ENCODE results near the gene FAM240B. TPM values are rescaled to one million over a fixed set of nuclear protein-coding genes. Genes with fewer than 3 reads are reported as not detected.

The FAM240B gene
- total and polyA plus RNA-seq, 2 experiments from 2014 or later, result not detected

GRCh38 chr9:38737246-38737645 lies 17.3 kb upstream of the FAM240B start (continued):
- TF ChIP-seq ETS1 (IDR thresholded peaks at IDR 0.05) (no peak), POLR2AphosphoS5 (IDR thresholded peaks at IDR 0.05; ENCODE audit: low read depth) (no peak), JUNB (IDR thresholded peaks at IDR 0.05; ENCODE audit: unreplicated experiment) (no peak), EZH2 (IDR thresholded peaks at IDR 0.05; ENCODE audit: low read depth, unreplicated experiment) (no peak), ZNF331 (CRISPR knock-in tag; IDR thresholded peaks at IDR 0.05; ENCODE audit: low read depth) (no peak)

- peaks cover 8% of the 10 kb centered on the region; the same call in 2 of the 3 replicates for H3K9me3 Mint-ChIP-seq
- Histone ChIP-seq H3K36me3 (ENCODE audit: insufficient read depth) (no peaks in the 10 kb centered on the region), H3K9me2 (ENCODE audit: insufficient read depth) (0 out of 2 replicates have a peak, but pooled peaks cover 4% of the 10 kb centered on the region), H3K27ac (ENCODE audit: low read depth) (no peak overlapping the region), H4K20me1 (replicated peaks; ENCODE audit: insufficient read depth) (no peaks in the 10 kb centered on the region), H3K27me3 (ENCODE audit: insufficient read depth) (no peaks in the 10 kb centered on the region), H3K79me2 (replicated peaks; ENCODE audit: insufficient read depth) (no peaks in the 10 kb centered on the region), H2AFZ (no peak overlapping the region), H3K4me2 (no peak overlapping the region), H3F3A (replicated peaks; ENCODE audit: low read depth) (no peaks in the 10 kb centered on the region), H3K4me1 (ENCODE audit: insufficient read depth) (no peaks in the 10 kb centered on the region), H3K4me3 (no peak overlapping the region)
- no peaks in the 10 kb centered on the region for H3K4me1 Mint-ChIP-seq
- ATAC-seq (no peak), DNase-seq (ENCODE audit: low spot score) (no peak)
- H3K4me3 Mint-ChIP-seq, result no peak overlapping the region
- H3K36me3 Mint-ChIP-seq (ENCODE audit: low read depth), result 0 out of 3 replicates have a peak, but pooled peaks cover 3% of the 10 kb centered on the region
- TF ChIP-seq STAT1 (IDR thresholded peaks at IDR 0.05; ENCODE audit: unreplicated experiment) (no peak), ZNF114 (CRISPR knock-in tag; IDR thresholded peaks at IDR 0.05) (no peak), REST (IDR thresholded peaks at IDR 0.05; ENCODE audit: unreplicated experiment) (no peak), CTCF (conservative IDR thresholded peaks at IDR 0.05; ENCODE audit: low read depth in 2 of 2) (no peak), EZH2 (IDR thresholded peaks at IDR 0.05; ENCODE audit: low read depth, unreplicated experiment) (no peak), ETS1 (IDR thresholded peaks at IDR 0.05) (no peak), JUNB (IDR thresholded peaks at IDR 0.05; ENCODE audit: unreplicated experiment) (no peak), EZH2phosphoT487 (IDR thresholded peaks at IDR 0.05; ENCODE audit: unreplicated experiment) (no peak), ZNF331 (CRISPR knock-in tag; IDR thresholded peaks at IDR 0.05; ENCODE audit: low read depth) (no peak), NANOG (IDR thresholded peaks at IDR 0.05; ENCODE audit: borderline replicate concordance) (no peak)
- H3K27ac Mint-ChIP-seq, result no peak overlapping the region
- H3K27me3 Mint-ChIP-seq (ENCODE audit: insufficient read depth, low read depth, poor library complexity), result peaks cover 2% of the 10 kb centered on the region
Observed at GRCh38 chr9:38734831-38735230, 14.9 kb upstream of the FAM240B start.

Measured in GM23338 (cell line).